Endodermal cell (in vitro differentiated cells): ENCODE data around the gene ZNHIT2. TPM values are rescaled to one million over a fixed set of nuclear protein-coding genes. Genes with fewer than 3 reads are reported as not detected.

ENCODE experiments used
- DNase-seq: peaks from one replicate; pipeline ENCODE4 v3.0.0-alpha.2; 2017
- H3K27ac ChIP-seq: 2 replicates; pipeline ENCODE4 v1.5.1; 2013; ENCODE audit warnings: mild to moderate bottlenecking, low read depth, low read length, moderate library complexity
- H3K27me3 ChIP-seq: 2 replicates; pipeline ENCODE4 v1.6.1; 2013; ENCODE audit warnings: mild to moderate bottlenecking, low read length, moderate library complexity; ENCODE audit not compliant: insufficient read depth, control insufficient read depth, poor library complexity, severe bottlenecking
- H3K36me3 ChIP-seq: 2 replicates; pipeline ENCODE4 v1.7.0; 2013; ENCODE audit warnings: mild to moderate bottlenecking, low read length, moderate library complexity; ENCODE audit not compliant: control insufficient read depth, insufficient read depth
- H3K4me1 ChIP-seq: one replicate; pipeline ENCODE4 v1.7.0; 2013; ENCODE audit warnings: low read length; ENCODE audit not compliant: control insufficient read depth, insufficient read depth
- H3K4me3 ChIP-seq: 2 replicates; pipeline ENCODE4 v1.5.1; 2013; ENCODE audit warnings: mild to moderate bottlenecking, low read length, moderate library complexity
- H3K9ac ChIP-seq: 2 replicates; pipeline ENCODE4 v1.6.1; 2013; ENCODE audit warnings: mild to moderate bottlenecking, low read length, moderate library complexity; ENCODE audit not compliant: poor library complexity, severe bottlenecking; ENCODE audit errors: extremely low read depth
- H3K9me3 ChIP-seq: 2 replicates; pipeline ENCODE4 v1.6.1; 2013; ENCODE audit warnings: mild to moderate bottlenecking, low read length, moderate library complexity; ENCODE audit not compliant: control insufficient read depth
- H3K27ac Mint-ChIP-seq: 2 replicates; pipeline ENCODE4 v1.8.0; 2020; ENCODE audit warnings: mixed read lengths
- H3K27me3 Mint-ChIP-seq: 2 replicates; pipeline ENCODE4 v1.8.0; 2021; ENCODE audit warnings: mild to moderate bottlenecking, mixed read lengths; ENCODE audit not compliant: insufficient read depth
- H3K36me3 Mint-ChIP-seq: 2 replicates; pipeline ENCODE4 v1.8.0; 2020; ENCODE audit warnings: low read depth, mixed read lengths
- H3K4me1 Mint-ChIP-seq: 2 replicates; pipeline ENCODE4 v1.8.0; 2020; ENCODE audit warnings: mixed read lengths
- H3K4me3 Mint-ChIP-seq: 2 replicates; pipeline ENCODE4 v1.8.0; 2020; ENCODE audit warnings: mild to moderate bottlenecking, moderate library complexity, mixed read lengths
- H3K9me3 Mint-ChIP-seq: 2 replicates; pipeline ENCODE4 v1.8.0; 2020; ENCODE audit warnings: mild to moderate bottlenecking, mixed read lengths
- CTCF ChIP-seq: fragments of 200-600 bp; sonication (generic); conservative IDR thresholded peaks from 2 replicates; pipeline ENCODE4 v1.5.0; 2021; ENCODE audit warnings: antibody characterized with exemption, mild to moderate bottlenecking
- WGBS, 2 experiments: methylation state at CpG; one replicate each; pipeline versions ENCODE4 v1.1.5 to v1.1.7; 2013; ENCODE audit warnings: missing lambda C conversion rate in 2 of 2, mixed read lengths in 1 of 2; ENCODE audit not compliant: insufficient coverage in 1 of 2, insufficient read length in 1 of 2; 5-methylcytosine and 5-hydroxymethylcytosine counted together
- total RNA-seq, 2 donors: library from RNA; stranded (reverse); fragmentation: NEBNext Ultra II Directional in 1 of 2; extraction: Animal tissue kit (Norgen Biotek cat#: 25700) in 1 of 2; gene quantifications; 2 replicates in 1 of 2; 3 replicates in 1 of 2; pipeline ENCODE4 v1.2.1, GENCODE V29; 2021

ZNHIT2 gene
- total RNA-seq, 2 donors from 2014 or later = 11.0 to 11.8 TPM

GRCh38 chr11:65156256-65156655 lies 38.8 kb upstream of the ZNHIT2 start:
- Histone ChIP-seq H3K9ac (no peak overlapping the region), H3K4me3 (no peak overlapping the region), H3K36me3 (no peaks in the 10 kb centered on the region), H3K27me3 (no peaks in the 10 kb centered on the region), H3K4me1 (no peaks in the 10 kb centered on the region), H3K9me3 (no peaks in the 10 kb centered on the region), H3K27ac (no peak overlapping the region)
- WGBS, 2 experiments = 95 to 100% methylated on average over 3 of the region's 3 CpGs
- no peak overlapping the region for H3K27ac Mint-ChIP-seq
- H3K27me3 Mint-ChIP-seq = peaks cover 17% of the 10 kb centered on the region
- no peak for TF ChIP-seq CTCF
- H3K9me3 Mint-ChIP-seq = no peaks in the 10 kb centered on the region
- H3K4me1 Mint-ChIP-seq = no peaks in the 10 kb centered on the region
- H3K36me3 Mint-ChIP-seq = no peaks in the 10 kb centered on the region
- no peak overlapping the region for H3K4me3 Mint-ChIP-seq
- DNase-seq = no peak

- H3K9me3 Mint-ChIP-seq = peaks cover 5% of the 10 kb centered on the region
Measured at GRCh38 chr11:65152122-65152521, 34.6 kb upstream of the ZNHIT2 start.

GRCh38 chr11:65151331-65151899 lies 33.9 kb upstream of the ZNHIT2 start:
- DNase-seq = peak; percentile 7
- WGBS, 2 experiments = 90 to 100% methylated on average over 3 of the region's 3 CpGs

More at GRCh38 chr11:65152122-65152521, 34.6 kb upstream of the ZNHIT2 start:
- H3K27ac Mint-ChIP-seq = no peak overlapping the region
- H3K4me1 ChIP-seq = no peaks in the 10 kb centered on the region
- H3K27ac ChIP-seq = no peak overlapping the region
- no peaks in the 10 kb centered on the region for H3K27me3 ChIP-seq
- TF ChIP-seq CTCF = no peak
- no peaks in the 10 kb centered on the region for H3K4me1 Mint-ChIP-seq
- no peaks in the 10 kb centered on the region for H3K36me3 ChIP-seq
- H3K27me3 Mint-ChIP-seq = peaks cover 21% of the 10 kb centered on the region
- WGBS, 2 experiments = 91 to 93% methylated on average over 1 to 2 of the region's 2 CpGs
- peaks cover 5% of the 10 kb centered on the region for H3K9me3 ChIP-seq
- H3K4me3 Mint-ChIP-seq = no peak overlapping the region
- H3K9ac ChIP-seq = no peak overlapping the region
- DNase-seq = no peak
- no peak overlapping the region for H3K4me3 ChIP-seq
- H3K36me3 Mint-ChIP-seq = no peaks in the 10 kb centered on the region

More at GRCh38 chr11:65151331-65151899, 33.9 kb upstream of the ZNHIT2 start:
- Histone ChIP-seq H3K9ac (no peak overlapping the region), H3K36me3 (no peaks in the 10 kb centered on the region), H3K27me3 (no peaks in the 10 kb centered on the region), H3K27ac (no peak overlapping the region), H3K4me1 (no peaks in the 10 kb centered on the region), H3K4me3 (no peak overlapping the region), H3K9me3 (peaks cover 12% of the 10 kb centered on the region)
- Mint-ChIP-seq H3K27ac (no peak overlapping the region), H3K36me3 (no peaks in the 10 kb centered on the region), H3K9me3 (peaks cover 6% of the 10 kb centered on the region), H3K4me3 (no peak overlapping the region), H3K4me1 (no peaks in the 10 kb centered on the region), H3K27me3 (peaks cover 21% of the 10 kb centered on the region)
- TF ChIP-seq CTCF = no peak
